Loucy (cell line): Measurements from ENCODE around the gene CACNA1S.

Experiments used
- H2AFZ ChIP-seq: fragments of 200-600 bp; sonication (generic); 2 replicates; pipeline ENCODE4 v1.6.0; 2016; ENCODE audit warnings: antibody characterized with exemption, mild to moderate bottlenecking, low read length, moderate library complexity
- H3F3A ChIP-seq: fragments of 200-600 bp; 2 replicates; pipeline ENCODE4 v1.6.0; 2016; ENCODE audit warnings: antibody characterized with exemption, low read depth, mild to moderate bottlenecking
- H3K27me3 ChIP-seq: fragments of 200-600 bp; sonication (generic); 2 replicates; pipeline ENCODE4 v1.6.1; 2014; ENCODE audit warnings: low read length, mild to moderate bottlenecking; ENCODE audit not compliant: insufficient read depth, poor library complexity, severe bottlenecking
- H3K36me3 ChIP-seq: fragments of 200-600 bp; sonication (generic); 2 replicates; pipeline ENCODE4 v1.6.1; 2016; ENCODE audit warnings: low read length; ENCODE audit not compliant: insufficient read depth
- H3K4me1 ChIP-seq: fragments of 200-600 bp; sonication (generic); 2 replicates; pipeline ENCODE4 v1.5.1; 2014; ENCODE audit warnings: low read length, mild to moderate bottlenecking; ENCODE audit not compliant: insufficient read depth, poor library complexity, severe bottlenecking
- H3K4me2 ChIP-seq: fragments of 200-600 bp; sonication (generic); 2 replicates; pipeline ENCODE4 v1.6.0; 2014; ENCODE audit warnings: antibody characterized with exemption, low read length, low read depth, mild to moderate bottlenecking; ENCODE audit not compliant: poor library complexity, severe bottlenecking
- H3K4me3 ChIP-seq: fragments of 200-600 bp; sonication (generic); 2 replicates; pipeline ENCODE4 v1.5.1; 2014; ENCODE audit warnings: low read length, mild to moderate bottlenecking, mixed read lengths; ENCODE audit not compliant: poor library complexity, severe bottlenecking
- H3K79me2 ChIP-seq: fragments of 200-600 bp; sonication (generic); 2 replicates; pipeline ENCODE4 v1.6.1; 2014; ENCODE audit warnings: low read length; ENCODE audit not compliant: insufficient read depth
- H3K9ac ChIP-seq: fragments of 200-600 bp; sonication (generic); 2 replicates; pipeline ENCODE4 v1.6.0; 2014; ENCODE audit warnings: mild to moderate bottlenecking, low read depth, low read length, moderate library complexity; ENCODE audit not compliant: poor library complexity, severe bottlenecking
- H3K9me2 ChIP-seq: fragments of 200-600 bp; sonication (generic); replicated peaks from 2 replicates; pipeline ENCODE4 v1.6.1; 2016; ENCODE audit warnings: low read depth, low read length, mixed read lengths
- H3K9me3 ChIP-seq: fragments of 200-600 bp; sonication (generic); 2 replicates; pipeline ENCODE4 v1.6.1; 2014; ENCODE audit warnings: mild to moderate bottlenecking, antibody characterized with exemption, low read length, low read depth; ENCODE audit not compliant: insufficient read depth
- H4K20me1 ChIP-seq: fragments of 200-600 bp; sonication (generic); 2 replicates; pipeline ENCODE4 v1.6.0; 2014; ENCODE audit warnings: antibody characterized with exemption, low read length, mild to moderate bottlenecking; ENCODE audit not compliant: insufficient read depth, poor library complexity, severe bottlenecking
- CTCF ChIP-seq: fragments of 200-600 bp; sonication (generic); conservative IDR thresholded peaks from 2 replicates; pipeline ENCODE4 v1.5.1; 2014; ENCODE audit warnings: mild to moderate bottlenecking, antibody characterized with exemption, low read length
- EZH2phosphoT487 ChIP-seq: fragments of 200-600 bp; IDR thresholded peaks from 2 replicates; pipeline ENCODE4 v1.6.1; 2018; ENCODE audit warnings: antibody characterized with exemption, mild to moderate bottlenecking, moderate library complexity, borderline replicate concordance

CACNA1S gene

DNA sequence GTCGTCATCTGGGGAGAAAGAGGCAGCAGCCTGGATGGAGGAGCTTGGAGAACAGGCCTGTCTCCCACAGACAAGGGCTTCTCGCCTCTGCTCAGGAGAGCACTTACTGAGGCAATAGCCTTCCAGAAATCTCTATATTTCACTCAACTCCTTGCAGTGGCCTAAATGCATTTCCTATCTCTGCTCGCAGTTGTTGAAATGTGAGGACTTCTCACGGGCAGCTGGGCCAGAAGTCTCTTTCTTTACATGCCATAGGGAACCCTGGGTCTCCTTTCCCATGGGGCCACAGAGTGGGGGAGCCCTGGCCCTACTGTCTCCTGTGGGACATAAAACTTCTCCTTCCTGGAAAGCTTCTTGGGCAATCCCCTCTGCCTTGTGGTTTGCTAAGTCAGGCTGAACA, 45.2 kb downstream of the CACNA1S start:
- H3K27me3 ChIP-seq: no peaks in the 10 kb centered on the region
- H3K9ac ChIP-seq: no peak overlapping the region
- H3K9me2 ChIP-seq: no peaks in the 10 kb centered on the region
- H3K79me2 ChIP-seq: no peaks in the 10 kb centered on the region
- no peaks in the 10 kb centered on the region for H3K9me3 ChIP-seq
- no peak overlapping the region for H2AFZ ChIP-seq
- H4K20me1 ChIP-seq: no peaks in the 10 kb centered on the region
- no peaks in the 10 kb centered on the region for H3K36me3 ChIP-seq
- no peak overlapping the region for H3K4me3 ChIP-seq
- peaks cover 13% of the 10 kb centered on the region for H3K4me1 ChIP-seq
- no peaks in the 10 kb centered on the region for H3F3A ChIP-seq
- TF ChIP-seq EZH2phosphoT487: no peak
- TF ChIP-seq CTCF: no peak
- H3K4me2 ChIP-seq: no peak overlapping the region

DNA sequence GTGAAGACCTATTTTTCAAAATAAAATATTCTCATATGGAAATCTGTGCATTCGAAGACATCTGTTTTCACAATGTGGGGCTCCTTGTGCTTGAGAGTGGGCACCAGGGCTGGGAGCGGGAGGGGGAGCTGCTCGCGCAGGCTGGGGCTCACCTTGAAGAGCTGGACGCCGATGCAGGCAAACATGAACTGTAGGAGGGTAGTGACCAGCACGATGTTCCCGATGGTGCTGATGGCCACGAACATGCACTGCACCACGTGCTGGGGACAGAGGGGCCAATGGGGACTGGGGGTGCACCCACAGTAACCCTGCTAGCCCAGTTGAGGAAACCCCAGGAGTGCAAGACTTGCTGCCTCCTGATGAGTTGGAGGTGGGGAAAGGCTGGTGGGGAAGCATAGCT, 46.5 kb downstream of the CACNA1S start:
- Histone ChIP-seq H3K4me3 (no peak overlapping the region), H2AFZ (no peak overlapping the region), H3K79me2 (no peaks in the 10 kb centered on the region), H3K4me2 (no peak overlapping the region), H3K9ac (no peak overlapping the region), H3K9me3 (no peaks in the 10 kb centered on the region), H3K27me3 (no peaks in the 10 kb centered on the region), H3K4me1 (peaks cover 1% of the 10 kb centered on the region), H3K9me2 (no peaks in the 10 kb centered on the region), H3K36me3 (no peaks in the 10 kb centered on the region), H4K20me1 (no peaks in the 10 kb centered on the region), H3F3A (no peaks in the 10 kb centered on the region)
- TF ChIP-seq EZH2phosphoT487 (no peak), CTCF (no peak)

DNA sequence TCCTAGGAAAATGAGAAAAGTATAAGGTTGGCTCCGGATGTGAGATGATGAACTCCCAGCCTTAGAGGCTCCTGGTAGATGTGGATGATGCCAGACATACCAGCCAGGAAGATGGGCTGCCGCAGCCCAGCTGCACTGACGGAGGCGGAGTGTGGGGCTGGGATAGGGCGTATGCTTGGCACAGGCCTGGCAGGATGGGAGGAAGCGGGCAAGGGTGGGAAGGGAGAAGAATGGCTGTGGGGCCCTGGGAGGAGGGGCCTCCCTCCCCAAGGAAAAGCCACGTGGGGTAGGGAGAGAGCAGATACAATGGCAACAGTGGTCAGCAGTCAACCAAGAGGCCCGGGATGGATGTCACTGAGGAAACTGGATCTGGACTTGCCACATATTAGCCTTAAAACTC, 47.4 kb downstream of the CACNA1S start:
- no peak overlapping the region for H3K4me2 ChIP-seq
- no peaks in the 10 kb centered on the region for H3F3A ChIP-seq
- no peaks in the 10 kb centered on the region for H3K27me3 ChIP-seq
- H3K9me2 ChIP-seq: no peaks in the 10 kb centered on the region
- no peak overlapping the region for H2AFZ ChIP-seq
- no peak overlapping the region for H3K9ac ChIP-seq
- H3K9me3 ChIP-seq: no peaks in the 10 kb centered on the region
- no peaks in the 10 kb centered on the region for H4K20me1 ChIP-seq
- no peaks in the 10 kb centered on the region for H3K36me3 ChIP-seq
- H3K4me3 ChIP-seq: no peak overlapping the region
- H3K79me2 ChIP-seq: no peaks in the 10 kb centered on the region
- TF ChIP-seq CTCF: no peak
- no peaks in the 10 kb centered on the region for H3K4me1 ChIP-seq
